ENCODE data around the gene USO1.

The USO1 gene

GRCh38 chr4:75724066-75724866 is at the start of gene USO1:
TSS of gene USO1 (plus strand) at chr4:75724577. CDS start at chr4:75724820, 243 bp downstream.
- TF ChIP-seq ZFX (IDR thresholded peaks at IDR 0.05; ENCODE audit: borderline replicate concordance): no peak
- TF ChIP-seq CTCF (IDR thresholded peaks at IDR 0.05): peak; percentile 89

DNA sequence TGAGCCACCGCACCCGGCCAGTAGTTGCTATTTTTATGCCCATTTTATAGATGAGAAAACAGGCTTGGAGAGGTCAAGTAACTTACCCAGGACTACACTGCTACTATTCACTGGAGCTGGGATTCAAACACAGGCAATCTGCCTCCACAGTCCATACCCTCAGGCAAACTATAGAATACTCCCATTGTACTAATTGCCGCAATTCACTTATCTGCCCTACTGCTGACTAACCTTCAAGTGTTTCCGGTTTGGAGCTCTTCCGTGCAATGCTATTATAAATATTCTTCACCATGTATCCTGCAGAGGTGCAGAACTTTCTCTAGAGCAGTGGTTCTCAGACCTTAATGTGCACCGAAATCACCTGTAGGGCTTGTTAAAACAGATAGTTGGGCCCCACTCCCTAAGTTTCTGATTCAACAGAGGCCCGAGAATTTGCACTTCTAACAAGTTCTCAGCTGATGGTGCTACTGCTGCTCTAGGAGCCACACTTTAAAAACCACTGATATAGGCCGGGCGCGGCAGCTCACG is 49.3 kb upstream of the USO1 start:
- no peak for TF ChIP-seq CTCF (IDR thresholded peaks at IDR 0.05)
- TF ChIP-seq ZFX (IDR thresholded peaks at IDR 0.05; ENCODE audit: borderline replicate concordance): no peak
- H3K27ac ChIP-seq: no peak overlapping the region

More at GRCh38 chr4:75724066-75724866, at the start of gene USO1:
- peak within 1 kb of the TSS; percentile 86 for H3K27ac ChIP-seq

GRCh38 chr4:75678473-75678872 is 45.9 kb upstream of the USO1 start:
- TF ChIP-seq ZFX (IDR thresholded peaks at IDR 0.05; ENCODE audit: borderline replicate concordance) (no peak), CTCF (IDR thresholded peaks at IDR 0.05) (no peak)
- no peak overlapping the region for H3K27ac ChIP-seq

- H3K27ac ChIP-seq: no peak overlapping the region
- TF ChIP-seq ZFX (IDR thresholded peaks at IDR 0.05; ENCODE audit: borderline replicate concordance) (no peak), CTCF (IDR thresholded peaks at IDR 0.05) (no peak)
Observed at GRCh38 chr4:75678965-75679364, 45.4 kb upstream of the USO1 start.

DNA sequence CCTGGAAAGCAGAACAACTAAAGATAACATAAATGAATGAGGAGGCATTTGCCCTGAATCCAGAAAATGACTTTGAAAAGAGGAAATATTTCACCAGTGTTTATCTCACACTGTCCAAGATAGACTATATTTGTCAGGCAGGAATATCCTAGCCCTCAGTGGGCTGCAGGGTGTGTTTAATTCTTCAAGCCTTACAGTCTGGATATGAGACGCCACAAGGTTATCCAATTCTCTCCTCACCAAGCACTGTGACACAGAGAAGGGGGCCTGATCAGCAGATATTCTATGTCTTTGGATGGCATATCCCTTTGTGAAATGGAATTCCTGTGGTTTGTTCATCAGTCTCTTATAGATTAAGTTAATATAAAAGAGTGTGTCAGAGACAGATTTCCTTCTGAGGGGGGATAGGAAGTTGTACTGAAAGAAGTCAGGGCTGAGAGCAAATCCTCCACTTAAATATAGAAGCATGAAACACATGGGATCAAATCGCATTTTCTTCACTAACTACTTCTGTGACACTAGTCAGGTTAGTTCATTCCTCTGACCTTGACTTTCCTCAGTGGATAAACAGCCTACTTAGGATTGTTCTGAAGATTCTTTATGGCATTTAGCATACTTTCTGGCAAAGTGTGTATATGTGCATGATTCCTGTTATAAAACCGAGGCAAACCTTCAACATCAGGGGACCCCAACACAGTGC is 44.4 kb upstream of the USO1 start:
- TF ChIP-seq ZFX (IDR thresholded peaks at IDR 0.05; ENCODE audit: borderline replicate concordance) (no peak), CTCF (IDR thresholded peaks at IDR 0.05) (no peak)
- no peak overlapping the region for H3K27ac ChIP-seq

DNA sequence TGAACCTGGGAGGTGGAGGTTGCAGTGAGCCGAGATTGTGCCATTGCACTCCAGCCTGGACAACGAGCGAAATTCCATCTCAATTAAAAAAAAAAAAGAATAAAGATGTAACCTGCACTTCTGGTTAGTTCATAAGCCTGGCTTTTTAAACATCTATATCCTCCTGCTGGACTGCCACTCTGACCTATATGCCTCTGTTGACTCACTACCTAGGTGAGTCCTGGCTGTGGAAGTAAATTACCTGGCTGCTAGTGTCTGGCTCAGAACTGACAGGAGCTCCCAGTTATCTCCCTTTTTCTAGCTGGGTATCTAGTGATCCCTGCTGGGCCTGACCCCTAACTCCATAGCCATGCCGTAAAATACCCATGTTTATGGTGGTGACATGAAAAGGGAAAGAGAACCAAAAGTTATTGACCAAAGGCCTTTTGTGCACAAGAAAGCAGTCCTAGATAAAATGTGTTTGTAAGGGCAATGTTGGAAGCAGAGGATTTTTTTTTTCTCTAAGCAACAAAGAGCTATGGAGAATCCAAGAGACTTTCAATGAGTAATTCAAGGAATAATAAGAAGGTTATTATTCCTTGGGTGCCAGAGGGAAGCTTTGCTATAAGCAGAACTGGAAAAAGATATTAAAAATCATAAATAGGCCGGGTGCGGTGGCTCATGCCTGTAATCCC is 40.8 kb upstream of the USO1 start:
- TF ChIP-seq CTCF (IDR thresholded peaks at IDR 0.05): no peak
- TF ChIP-seq ZFX (IDR thresholded peaks at IDR 0.05; ENCODE audit: borderline replicate concordance): no peak
- H3K27ac ChIP-seq: no peak overlapping the region
